Measurements from ENCODE around the gene MUC21.

DNA sequence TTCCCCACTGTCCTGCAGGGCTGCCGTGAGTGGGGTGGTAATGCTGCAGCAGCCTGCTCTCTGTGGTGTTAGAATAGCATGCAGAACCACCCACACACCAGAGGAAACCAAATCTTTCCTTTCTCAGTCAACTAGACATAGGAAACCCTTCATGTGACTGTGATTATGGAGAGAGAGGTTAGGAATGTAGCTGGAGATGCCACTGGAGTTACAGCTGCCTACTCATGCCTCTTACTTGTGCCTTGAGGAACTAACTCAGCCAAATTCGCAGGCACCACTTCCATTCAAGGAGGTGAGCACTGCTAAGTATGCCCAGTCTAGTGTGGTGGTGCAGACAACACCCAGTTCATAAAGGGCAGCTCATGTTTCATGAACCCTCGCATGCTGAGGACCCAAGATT is 54.2 kb downstream of the MUC21 start:
- TF ChIP-seq, protein P1, sequence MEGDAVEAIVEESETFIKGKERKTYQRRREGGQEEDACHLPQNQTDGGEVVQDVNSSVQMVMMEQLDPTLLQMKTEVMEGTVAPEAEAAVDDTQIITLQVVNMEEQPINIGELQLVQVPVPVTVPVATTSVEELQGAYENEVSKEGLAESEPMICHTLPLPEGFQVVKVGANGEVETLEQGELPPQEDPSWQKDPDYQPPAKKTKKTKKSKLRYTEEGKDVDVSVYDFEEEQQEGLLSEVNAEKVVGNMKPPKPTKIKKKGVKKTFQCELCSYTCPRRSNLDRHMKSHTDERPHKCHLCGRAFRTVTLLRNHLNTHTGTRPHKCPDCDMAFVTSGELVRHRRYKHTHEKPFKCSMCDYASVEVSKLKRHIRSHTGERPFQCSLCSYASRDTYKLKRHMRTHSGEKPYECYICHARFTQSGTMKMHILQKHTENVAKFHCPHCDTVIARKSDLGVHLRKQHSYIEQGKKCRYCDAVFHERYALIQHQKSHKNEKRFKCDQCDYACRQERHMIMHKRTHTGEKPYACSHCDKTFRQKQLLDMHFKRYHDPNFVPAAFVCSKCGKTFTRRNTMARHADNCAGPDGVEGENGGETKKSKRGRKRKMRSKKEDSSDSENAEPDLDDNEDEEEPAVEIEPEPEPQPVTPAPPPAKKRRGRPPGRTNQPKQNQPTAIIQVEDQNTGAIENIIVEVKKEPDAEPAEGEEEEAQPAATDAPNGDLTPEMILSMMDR (IDR thresholded peaks at IDR 0.05), result peak in 1 of 6 experiments; percentile 8
- peak in 1 of 2 donors; percentile 28 for TF ChIP-seq POLR2A (IDR thresholded peaks at IDR 0.05)

All from thyroid gland (tissue), 4 donors.